ENCODE data around the gene SPG21.

The SPG21 gene

GRCh38 chr15:64926661-64927060, 63.1 kb downstream of the SPG21 start:
- Histone ChIP-seq H3K27me3 (ENCODE audit: control insufficient read depth in 2 of 2, insufficient read depth in 2 of 2, low read length in 2 of 2) (no peaks in the 10 kb centered on the region), H3K27ac (ENCODE audit: low read depth in 2 of 2, low read length in 2 of 2) (no peak overlapping the region), H3K4me1 (ENCODE audit: control insufficient read depth in 2 of 2, insufficient read depth in 2 of 2, low read length in 2 of 2) (no peaks in the 10 kb centered on the region), H3K4me3 (ENCODE audit: low read length in 2 of 2) (no peak overlapping the region), H3K9ac (ENCODE audit: low read depth in 1 of 2, low read length in 2 of 2) (no peak overlapping the region), H3K9me3 (ENCODE audit: control insufficient read depth in 2 of 2, low read length in 2 of 2) (no peaks in the 10 kb centered on the region), H3K36me3 (ENCODE audit: control insufficient read depth in 2 of 2, insufficient read depth in 2 of 2, low read length in 2 of 2) (no peaks in the 10 kb centered on the region)

GRCh38 chr15:64925335-64926330, 64.1 kb downstream of the SPG21 start:
- no peaks in the 10 kb centered on the region for H3K4me1 ChIP-seq (ENCODE audit: control insufficient read depth in 2 of 2, insufficient read depth in 2 of 2, low read length in 2 of 2)
- H3K36me3 ChIP-seq (ENCODE audit: control insufficient read depth in 2 of 2, insufficient read depth in 2 of 2, low read length in 2 of 2), result no peaks in the 10 kb centered on the region
- H3K27ac ChIP-seq (ENCODE audit: low read depth in 2 of 2, low read length in 2 of 2), result no peak overlapping the region
- H3K9me3 ChIP-seq (ENCODE audit: control insufficient read depth in 2 of 2, low read length in 2 of 2), result no peaks in the 10 kb centered on the region
- no peak overlapping the region for H3K9ac ChIP-seq (ENCODE audit: low read depth in 1 of 2, low read length in 2 of 2)
- H3K27me3 ChIP-seq (ENCODE audit: control insufficient read depth in 2 of 2, insufficient read depth in 2 of 2, low read length in 2 of 2), result no peaks in the 10 kb centered on the region
- H3K4me3 ChIP-seq (ENCODE audit: low read length in 2 of 2), result no peak overlapping the region

GRCh38 chr15:64923546-64923945, 66.2 kb downstream of the SPG21 start:
- H3K9ac ChIP-seq (ENCODE audit: low read depth in 1 of 2, low read length in 2 of 2), result no peak overlapping the region
- no peaks in the 10 kb centered on the region for H3K36me3 ChIP-seq (ENCODE audit: control insufficient read depth in 2 of 2, insufficient read depth in 2 of 2, low read length in 2 of 2)
- H3K4me3 ChIP-seq (ENCODE audit: low read length in 2 of 2), result no peak overlapping the region
- H3K27me3 ChIP-seq (ENCODE audit: control insufficient read depth in 2 of 2, insufficient read depth in 2 of 2, low read length in 2 of 2), result no peaks in the 10 kb centered on the region
- H3K27ac ChIP-seq (ENCODE audit: low read depth in 2 of 2, low read length in 2 of 2), result no peak overlapping the region
- no peaks in the 10 kb centered on the region for H3K4me1 ChIP-seq (ENCODE audit: control insufficient read depth in 2 of 2, insufficient read depth in 2 of 2, low read length in 2 of 2)
- no peaks in the 10 kb centered on the region for H3K9me3 ChIP-seq (ENCODE audit: control insufficient read depth in 2 of 2, low read length in 2 of 2)

GRCh38 chr15:64921711-64922110, 68.0 kb downstream of the SPG21 start:
- no peaks in the 10 kb centered on the region for H3K27me3 ChIP-seq (ENCODE audit: control insufficient read depth in 2 of 2, insufficient read depth in 2 of 2, low read length in 2 of 2)
- H3K9me3 ChIP-seq (ENCODE audit: control insufficient read depth in 2 of 2, low read length in 2 of 2), result no peaks in the 10 kb centered on the region
- no peak overlapping the region for H3K9ac ChIP-seq (ENCODE audit: low read depth in 1 of 2, low read length in 2 of 2)
- no peaks in the 10 kb centered on the region for H3K4me1 ChIP-seq (ENCODE audit: control insufficient read depth in 2 of 2, insufficient read depth in 2 of 2, low read length in 2 of 2)
- no peak overlapping the region for H3K4me3 ChIP-seq (ENCODE audit: low read length in 2 of 2)
- H3K36me3 ChIP-seq (ENCODE audit: control insufficient read depth in 2 of 2, insufficient read depth in 2 of 2, low read length in 2 of 2), result no peaks in the 10 kb centered on the region
- H3K27ac ChIP-seq (ENCODE audit: low read depth in 2 of 2, low read length in 2 of 2), result no peak overlapping the region

GRCh38 chr15:64919721-64920120, 70.0 kb downstream of the SPG21 start:
- Histone ChIP-seq H3K9me3 (ENCODE audit: control insufficient read depth in 2 of 2, low read length in 2 of 2) (no peaks in the 10 kb centered on the region), H3K27ac (ENCODE audit: low read depth in 2 of 2, low read length in 2 of 2) (no peak overlapping the region), H3K9ac (ENCODE audit: low read depth in 1 of 2, low read length in 2 of 2) (no peak overlapping the region), H3K36me3 (ENCODE audit: control insufficient read depth in 2 of 2, insufficient read depth in 2 of 2, low read length in 2 of 2) (no peaks in the 10 kb centered on the region), H3K27me3 (ENCODE audit: control insufficient read depth in 2 of 2, insufficient read depth in 2 of 2, low read length in 2 of 2) (no peaks in the 10 kb centered on the region), H3K4me1 (ENCODE audit: control insufficient read depth in 2 of 2, insufficient read depth in 2 of 2, low read length in 2 of 2) (no peaks in the 10 kb centered on the region), H3K4me3 (ENCODE audit: low read length in 2 of 2) (no peak overlapping the region)

- Histone ChIP-seq H3K4me3 (ENCODE audit: low read length in 2 of 2) (no peak overlapping the region), H3K27me3 (ENCODE audit: control insufficient read depth in 2 of 2, insufficient read depth in 2 of 2, low read length in 2 of 2) (peaks cover 0 to 3% of the 10 kb centered on the region in 2 donors), H3K9ac (ENCODE audit: low read depth in 1 of 2, low read length in 2 of 2) (no peak overlapping the region)
Measured at GRCh38 chr15:64917211-64917610, 72.5 kb downstream of the SPG21 start.

GRCh38 chr15:64916365-64916764, 73.3 kb downstream of the SPG21 start:
- Histone ChIP-seq H3K9ac (ENCODE audit: low read depth in 1 of 2, low read length in 2 of 2) (no peak overlapping the region), H3K27me3 (ENCODE audit: control insufficient read depth in 2 of 2, insufficient read depth in 2 of 2, low read length in 2 of 2) (peaks cover 0 to 3% of the 10 kb centered on the region in 2 donors), H3K9me3 (ENCODE audit: control insufficient read depth in 2 of 2, low read length in 2 of 2) (no peaks in the 10 kb centered on the region), H3K27ac (ENCODE audit: low read depth in 2 of 2, low read length in 2 of 2) (no peak overlapping the region), H3K4me1 (ENCODE audit: control insufficient read depth in 2 of 2, insufficient read depth in 2 of 2, low read length in 2 of 2) (peaks cover 0 to 4% of the 10 kb centered on the region in 2 donors), H3K4me3 (ENCODE audit: low read length in 2 of 2) (no peak overlapping the region), H3K36me3 (ENCODE audit: control insufficient read depth in 2 of 2, insufficient read depth in 2 of 2, low read length in 2 of 2) (no peaks in the 10 kb centered on the region)

More at GRCh38 chr15:64917211-64917610, 72.5 kb downstream of the SPG21 start:
- H3K27ac ChIP-seq (ENCODE audit: low read depth in 2 of 2, low read length in 2 of 2), result no peak overlapping the region
- no peaks in the 10 kb centered on the region for H3K36me3 ChIP-seq (ENCODE audit: control insufficient read depth in 2 of 2, insufficient read depth in 2 of 2, low read length in 2 of 2)
- no peaks in the 10 kb centered on the region for H3K4me1 ChIP-seq (ENCODE audit: control insufficient read depth in 2 of 2, insufficient read depth in 2 of 2, low read length in 2 of 2)
- H3K9me3 ChIP-seq (ENCODE audit: control insufficient read depth in 2 of 2, low read length in 2 of 2), result no peaks in the 10 kb centered on the region

GRCh38 chr15:64915518-64916227, 74.0 kb downstream of the SPG21 start:
- H3K27me3 ChIP-seq (ENCODE audit: control insufficient read depth in 2 of 2, insufficient read depth in 2 of 2, low read length in 2 of 2), result peaks cover 0 to 3% of the 10 kb centered on the region in 2 donors
- H3K36me3 ChIP-seq (ENCODE audit: control insufficient read depth in 2 of 2, insufficient read depth in 2 of 2, low read length in 2 of 2), result no peaks in the 10 kb centered on the region
- peaks cover 0 to 4% of the 10 kb centered on the region in 2 donors for H3K4me1 ChIP-seq (ENCODE audit: control insufficient read depth in 2 of 2, insufficient read depth in 2 of 2, low read length in 2 of 2)
- no peaks in the 10 kb centered on the region for H3K9me3 ChIP-seq (ENCODE audit: control insufficient read depth in 2 of 2, low read length in 2 of 2)
- H3K27ac ChIP-seq (ENCODE audit: low read depth in 2 of 2, low read length in 2 of 2), result no peak overlapping the region
- H3K4me3 ChIP-seq (ENCODE audit: low read length in 2 of 2), result no peak overlapping the region
- H3K9ac ChIP-seq (ENCODE audit: low read depth in 1 of 2, low read length in 2 of 2), result no peak overlapping the region

All from mucosa of rectum (tissue), 2 donors.